CD4-positive, alpha-beta T cell (primary cell): ENCODE results near the gene TOP2B. TPM values are rescaled to one million over a fixed set of nuclear protein-coding genes. Genes with fewer than 3 reads are reported as not detected.

Experiments used
- ATAC-seq: fragments of 200-7000 bp; cut with Tn5 transposase; one replicate; pipeline ENCODE4 v1.10.0; 2022; ENCODE audit warnings: mild to moderate bottlenecking; ENCODE audit not compliant: poor library complexity
- CTCF ChIA-PET: fragments of 350-600 bp; sonication (Branson Sonifier 250); formaldehyde crosslinking; loops from one replicate; lab custom pipeline; 2021; ENCODE audit warnings: antibody characterized with exemption, inconsistent platforms; lab: Charles Lee
- POLR2A ChIA-PET: fragments of 350-600 bp; sonication (Branson Sonifier 250); formaldehyde crosslinking; loops from one replicate; lab custom pipeline; 2021; ENCODE audit warnings: antibody characterized with exemption, inconsistent platforms; lab: Charles Lee
- DNase-seq, 14 experiments: peaks; one replicate each; pipeline ENCODE4 v3.0.0-alpha.2; 2013 to 2020; ENCODE audit warnings: mixed read lengths in 2 of 14
- H3K27ac ChIP-seq, 2 donors: one replicate each; pipeline versions ENCODE4 v1.5.1 to v1.7.0; 2013; ENCODE audit warnings: low read length in 2 of 2, low read depth in 1 of 2, mild to moderate bottlenecking in 1 of 2
- H3K27me3 ChIP-seq, 2 experiments: 1 replicate in 1 of 2; 2 replicates in 1 of 2; pipeline versions ENCODE4 v1.6.1 to v1.7.0; 2013; ENCODE audit warnings: low read length in 2 of 2, control low read depth in 1 of 2, mild to moderate bottlenecking in 1 of 2, moderate library complexity in 1 of 2; ENCODE audit not compliant: insufficient read depth in 2 of 2, control insufficient read depth in 1 of 2
- H3K36me3 ChIP-seq: one replicate; pipeline ENCODE4 v1.6.1; 2013; ENCODE audit warnings: low read length, control low read depth; ENCODE audit not compliant: insufficient read depth
- H3K4me1 ChIP-seq: one replicate; pipeline ENCODE4 v1.6.1; 2013; ENCODE audit warnings: low read length, control low read depth; ENCODE audit not compliant: insufficient read depth
- H3K4me3 ChIP-seq: one replicate; pipeline ENCODE4 v1.5.1; 2013; ENCODE audit warnings: mild to moderate bottlenecking, low read length, moderate library complexity
- H3K9me3 ChIP-seq, 2 experiments: 1 replicate in 1 of 2; 2 replicates in 1 of 2; pipeline versions ENCODE4 v1.6.1 to v1.7.0; 2013; ENCODE audit warnings: low read length in 2 of 2, mild to moderate bottlenecking in 2 of 2, control low read depth in 1 of 2, moderate library complexity in 1 of 2; ENCODE audit not compliant: control insufficient read depth in 1 of 2, insufficient read depth in 1 of 2
- H3K27ac Mint-ChIP-seq: one replicate; pipeline ENCODE4 v1.8.0; 2020; ENCODE audit warnings: mixed read lengths
- H3K27me3 Mint-ChIP-seq: one replicate; pipeline ENCODE4 v1.8.0; 2021; ENCODE audit warnings: mixed read lengths
- H3K36me3 Mint-ChIP-seq: one replicate; pipeline ENCODE4 v1.8.0; 2021; ENCODE audit warnings: low read depth, mixed read lengths
- H3K4me1 Mint-ChIP-seq: one replicate; pipeline ENCODE4 v1.8.0; 2021; ENCODE audit warnings: low read depth, mixed read lengths
- H3K4me3 Mint-ChIP-seq: one replicate; pipeline ENCODE4 v1.8.0; 2020; ENCODE audit warnings: mild to moderate bottlenecking, mixed read lengths
- H3K9me3 Mint-ChIP-seq: one replicate; pipeline ENCODE4 v1.8.0; 2020; ENCODE audit warnings: mixed read lengths
- CTCF ChIP-seq: fragments of 200-600 bp; IDR thresholded peaks from one replicate; pipeline ENCODE4 v1.8.0; 2022; ENCODE audit warnings: antibody characterized with exemption, mild to moderate bottlenecking
- intact Hi-C, 2 experiments: fragments of 100-400 bp; cut with DNase I in 1 of 2; cut with micrococcal nuclease in 1 of 2; formaldehyde crosslinking; loops; one replicate each; pipeline versions ENCODE4 v1.15.1 to v1.9.0; 2023 to 2025; cut with DNase I, micrococcal nuclease
- total RNA-seq, 174 experiments: library from RNA in 2 of 174; stranded (reverse) in 2 of 174; gene quantifications; one replicate each; pipeline ENCODE4 v1.2.3 and lab custom pipeline; 2021 to 2026

TOP2B gene
- total RNA-seq, 2 experiments from 2014 or later: 79.7 to 80.4 TPM

GRCh38 chr3:25673738-25674298 is 9.1 kb upstream of the TOP2B start:
- Histone ChIP-seq H3K36me3 (no peaks in the 10 kb centered on the region), H3K9me3 (peaks cover 0 to 12% of the 10 kb centered on the region in 2 experiments), H3K27ac (no peak overlapping the region), H3K4me3 (no peak overlapping the region), H3K27me3 (peaks cover 0 to 3% of the 10 kb centered on the region in 2 experiments), H3K4me1 (no peaks in the 10 kb centered on the region)
- DNase-seq (no peak), ATAC-seq (no peak)
- Mint-ChIP-seq H3K36me3 (no peaks in the 10 kb centered on the region), H3K9me3 (no peaks in the 10 kb centered on the region), H3K4me3 (no peak overlapping the region), H3K27me3 (peaks cover 6% of the 10 kb centered on the region), H3K4me1 (no peaks in the 10 kb centered on the region), H3K27ac (no peak overlapping the region)
- intact Hi-C loops: loop anchor here in 1 of 2 experiments (5.0 kb wide), 1 partner anchor 43 kb away; no protein-coding TSS in a partner anchor
- ChIA-PET POLR2A (no interaction called here), CTCF (interaction anchor here (0.6 kb wide), 1 partner anchor 94 kb away, joined by 3 read pairs; no protein-coding TSS in a partner anchor)
- no peak for TF ChIP-seq CTCF

- H3K27me3 Mint-ChIP-seq: no peaks in the 10 kb centered on the region
- peak overlapping the region; percentile 98 for H3K4me3 Mint-ChIP-seq
- no peak for TF ChIP-seq CTCF
- peaks cover 23% of the 10 kb centered on the region for H3K36me3 Mint-ChIP-seq
- H3K4me1 Mint-ChIP-seq: peaks cover 42% of the 10 kb centered on the region
- peak overlapping the region; percentile 92 to 93 for H3K27ac ChIP-seq
- DNase-seq: peak in 6 of 14 experiments; percentile 9 to 50 (median 40)
- ChIA-PET POLR2A (interaction anchor here (0.7 to 1.6 kb wide), 5 partner anchors 17 to 1749 kb away, joined by 3 to 16 read pairs (median 4); partner anchors contain the start of genes NGLY1, NKIRAS1 and RPL15), CTCF (interaction anchor here (0.8 to 1.2 kb wide), 2 partner anchors 17 to 197 kb away, joined by 3 to 4 read pairs; no protein-coding TSS in a partner anchor)
- peak overlapping the region; percentile 98 for H3K27ac Mint-ChIP-seq
- peaks cover 13% of the 10 kb centered on the region for H3K4me1 ChIP-seq
- peak overlapping the region; percentile 94 for H3K4me3 ChIP-seq
- no peaks in the 10 kb centered on the region for H3K27me3 ChIP-seq
- no peaks in the 10 kb centered on the region for H3K9me3 Mint-ChIP-seq
- ATAC-seq: no peak
- no peaks in the 10 kb centered on the region for H3K9me3 ChIP-seq
- intact Hi-C loops: loop anchor here (2.0 to 5.0 kb wide), 3 partner anchors 117 to 1817 kb away; partner anchors contain the start of genes NGLY1 (in 1 of the 2) and SLC4A7 (in 1 of the 2)
- no peaks in the 10 kb centered on the region for H3K36me3 ChIP-seq
Observed at GRCh38 chr3:25665315-25666280, 891 bp upstream of the TOP2B start.
